Choroid plexus epithelial cell (primary cell): Measurements from ENCODE around the gene POLR3H.

Experiments
- DNase-seq: peaks from one replicate; pipeline ENCODE4 v3.0.0-alpha.2; 2010; ENCODE audit warnings: low read depth
- H3K4me3 ChIP-seq: 2 replicates; pipeline ENCODE4 v1.5.1; 2011; ENCODE audit warnings: low read depth, mild to moderate bottlenecking, control low read depth, low read length, moderate library complexity
- TF ChIP-seq, protein P1 (sequence below): conservative IDR thresholded peaks from 2 replicates; pipeline ENCODE4 v1.5.1; 2011; ENCODE audit warnings: low read depth, mild to moderate bottlenecking, control low read depth, inconsistent platforms, low read length, moderate library complexity

POLR3H gene

DNA sequence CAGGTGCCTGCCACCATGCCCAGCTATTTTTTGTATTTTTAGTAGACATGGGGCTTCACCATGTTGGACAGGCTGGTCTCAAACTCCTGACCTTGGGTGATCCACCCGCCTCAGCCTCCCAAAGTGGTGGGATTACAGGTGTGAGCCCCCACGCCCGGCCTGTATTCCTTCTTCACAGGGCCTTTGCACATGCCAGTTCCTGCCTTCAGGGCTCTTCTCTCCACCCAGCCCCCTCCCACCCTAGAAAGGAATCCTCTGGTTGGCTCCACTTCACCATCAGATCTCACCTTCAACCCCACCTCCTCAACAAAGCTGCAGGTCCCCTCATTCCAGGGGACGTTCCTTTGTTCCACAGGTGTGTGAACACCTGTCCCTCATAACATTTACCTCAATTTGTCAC is 2.0 kb downstream of the POLR3H start:
- no peak overlapping the region for H3K4me3 ChIP-seq
- no peak for DNase-seq

DNA sequence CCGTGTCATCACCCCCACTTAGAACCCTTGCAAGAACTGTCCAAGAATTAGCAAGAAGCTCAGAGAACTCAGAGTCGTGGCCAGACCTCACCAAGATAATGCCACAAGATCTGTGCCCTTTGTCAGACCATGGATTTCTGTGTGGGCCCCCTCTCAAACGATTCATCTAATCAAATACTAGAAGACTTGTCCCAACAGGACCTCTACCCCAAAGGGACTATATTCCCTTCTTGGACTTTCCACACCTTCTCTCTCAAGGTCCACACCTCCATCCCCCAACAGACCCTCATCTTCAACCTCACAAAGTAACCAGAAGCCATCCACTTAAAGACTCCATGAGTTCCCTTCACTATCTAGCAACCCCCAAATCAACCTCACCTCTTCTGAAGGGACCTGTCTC is 2.8 kb downstream of the POLR3H start:
- no peak for DNase-seq
- no peak overlapping the region for H3K4me3 ChIP-seq
- TF ChIP-seq, protein P1, sequence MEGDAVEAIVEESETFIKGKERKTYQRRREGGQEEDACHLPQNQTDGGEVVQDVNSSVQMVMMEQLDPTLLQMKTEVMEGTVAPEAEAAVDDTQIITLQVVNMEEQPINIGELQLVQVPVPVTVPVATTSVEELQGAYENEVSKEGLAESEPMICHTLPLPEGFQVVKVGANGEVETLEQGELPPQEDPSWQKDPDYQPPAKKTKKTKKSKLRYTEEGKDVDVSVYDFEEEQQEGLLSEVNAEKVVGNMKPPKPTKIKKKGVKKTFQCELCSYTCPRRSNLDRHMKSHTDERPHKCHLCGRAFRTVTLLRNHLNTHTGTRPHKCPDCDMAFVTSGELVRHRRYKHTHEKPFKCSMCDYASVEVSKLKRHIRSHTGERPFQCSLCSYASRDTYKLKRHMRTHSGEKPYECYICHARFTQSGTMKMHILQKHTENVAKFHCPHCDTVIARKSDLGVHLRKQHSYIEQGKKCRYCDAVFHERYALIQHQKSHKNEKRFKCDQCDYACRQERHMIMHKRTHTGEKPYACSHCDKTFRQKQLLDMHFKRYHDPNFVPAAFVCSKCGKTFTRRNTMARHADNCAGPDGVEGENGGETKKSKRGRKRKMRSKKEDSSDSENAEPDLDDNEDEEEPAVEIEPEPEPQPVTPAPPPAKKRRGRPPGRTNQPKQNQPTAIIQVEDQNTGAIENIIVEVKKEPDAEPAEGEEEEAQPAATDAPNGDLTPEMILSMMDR: no peak

More for the DNA sequence above, 2.0 kb downstream of the POLR3H start:
- TF ChIP-seq, protein P1: no peak

DNA sequence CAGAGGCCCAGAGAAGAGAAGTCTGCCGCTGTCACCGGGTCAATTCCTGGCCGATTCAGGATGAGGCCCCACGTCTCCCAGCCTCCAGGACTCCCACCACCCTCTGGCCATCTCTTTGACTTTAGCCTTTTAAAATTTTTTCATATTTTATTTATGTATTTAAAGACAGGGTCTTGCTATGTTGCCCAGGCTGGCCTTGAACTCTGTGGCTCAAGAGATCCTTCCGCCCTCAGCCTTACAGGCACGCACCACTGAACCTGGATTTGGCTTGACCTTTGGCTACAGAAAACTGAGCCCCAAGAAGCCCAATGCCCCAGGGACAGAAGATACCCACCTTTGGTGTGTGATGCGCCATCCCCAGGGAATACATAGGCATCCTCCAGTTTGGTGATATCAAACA is 3.9 kb downstream of the POLR3H start:
- TF ChIP-seq, protein P1: no peak
- no peak for DNase-seq
- no peak overlapping the region for H3K4me3 ChIP-seq

DNA sequence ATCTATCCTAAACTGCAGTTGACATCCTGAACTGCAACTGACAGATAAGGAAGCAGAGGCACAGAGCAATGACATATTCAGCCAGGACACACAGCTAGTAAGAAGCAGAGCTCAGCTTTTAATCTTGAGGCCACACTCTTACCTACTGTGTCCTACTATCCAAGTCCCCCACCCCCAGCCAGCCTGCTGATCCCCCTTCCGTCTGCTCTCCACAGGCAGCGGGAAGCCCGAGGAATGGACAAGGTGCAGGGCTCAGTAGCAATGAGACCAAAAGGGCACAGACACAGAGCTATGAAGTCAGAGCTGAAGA is 4.3 kb downstream of the POLR3H start:
- TF ChIP-seq, protein P1: no peak
- DNase-seq: no peak
- no peak overlapping the region for H3K4me3 ChIP-seq

DNA sequence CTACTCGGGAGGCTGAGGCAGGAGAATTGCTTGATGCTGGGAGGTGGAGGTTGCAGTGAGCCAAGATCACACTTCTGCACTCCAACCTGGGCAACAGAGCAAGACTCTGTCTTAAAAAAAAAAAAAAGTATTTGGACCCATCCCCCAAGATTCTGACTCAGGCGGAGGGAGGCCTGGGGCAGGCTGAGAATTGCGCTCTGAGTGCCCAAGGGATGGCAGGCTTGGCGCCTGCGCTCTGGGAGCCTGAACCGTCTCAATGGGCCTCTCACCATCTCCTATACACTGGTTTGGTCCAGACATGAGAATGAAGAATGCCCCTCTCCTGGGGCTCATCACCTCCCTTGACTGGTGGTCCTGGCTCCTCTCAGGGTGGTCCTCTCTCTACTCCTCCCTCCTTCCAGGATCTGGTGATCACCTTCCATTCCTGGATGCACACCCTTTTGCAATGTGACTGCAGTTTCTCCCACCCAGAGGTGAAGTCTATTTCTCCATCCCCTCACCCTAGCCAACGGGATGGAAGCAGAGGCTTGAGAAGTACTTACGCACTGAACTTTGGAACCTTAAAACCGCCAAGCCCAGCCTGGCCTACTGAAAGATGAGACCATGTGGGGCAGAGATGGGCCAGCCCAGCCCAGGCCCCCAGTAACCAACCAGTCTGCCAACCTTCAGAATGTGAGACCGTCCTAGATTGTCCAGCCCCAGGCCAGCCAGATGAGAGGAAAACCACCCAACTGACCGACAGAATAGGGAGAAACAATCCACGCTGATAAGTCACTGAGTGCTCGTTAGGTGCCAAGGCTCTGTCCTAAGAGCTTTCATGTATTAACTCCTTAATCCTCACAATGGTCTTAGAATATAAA is 4.9 kb downstream of the POLR3H start:
- TF ChIP-seq, protein P1: no peak
- no peak overlapping the region for H3K4me3 ChIP-seq
- peak; percentile 25 for DNase-seq

DNA sequence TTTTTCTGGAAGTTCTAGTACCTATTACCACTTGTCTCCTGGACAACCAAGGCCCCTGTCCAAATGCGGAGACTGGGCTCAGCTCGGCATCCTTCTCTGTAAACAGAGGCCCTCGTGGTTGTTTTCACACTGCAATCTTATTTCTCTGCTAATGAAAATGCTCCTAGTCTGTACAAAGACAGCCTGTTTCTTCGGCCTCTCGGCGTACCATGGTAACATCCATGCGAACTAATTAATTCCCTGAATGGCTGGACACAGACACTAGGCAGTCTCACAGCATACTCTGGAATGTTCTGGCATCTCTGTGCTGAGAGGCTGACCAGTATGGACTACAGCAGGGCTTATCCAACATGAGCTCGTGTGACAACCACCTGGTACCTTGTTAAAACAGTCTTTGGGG is 5.7 kb downstream of the POLR3H start:
- H3K4me3 ChIP-seq: no peak overlapping the region
- no peak for DNase-seq
- TF ChIP-seq, protein P1: no peak

DNA sequence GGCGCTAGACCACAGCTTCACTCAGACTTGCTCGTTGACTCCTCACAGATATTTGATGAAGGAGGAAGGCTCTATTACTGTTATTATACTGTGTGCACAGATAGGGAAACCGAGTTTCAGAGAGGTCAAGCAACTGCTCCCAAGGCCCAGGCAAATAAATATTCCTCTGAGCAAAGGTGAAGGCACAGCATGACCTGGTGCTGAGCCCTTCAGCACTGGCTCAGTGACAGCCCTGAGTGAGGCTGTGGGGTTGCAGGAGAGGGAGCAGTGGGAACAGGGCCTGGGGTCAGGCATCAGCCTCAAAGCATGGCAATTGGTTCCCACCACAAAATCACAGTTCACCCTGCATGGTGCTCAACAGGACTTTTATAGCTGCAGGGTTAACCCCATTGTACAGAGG is 7.1 kb downstream of the POLR3H start:
- no peak for DNase-seq
- H3K4me3 ChIP-seq: no peak overlapping the region
- TF ChIP-seq, protein P1: no peak
